ENCODE data around the gene KIRREL3. TPM values are rescaled to one million over a fixed set of nuclear protein-coding genes. Genes with fewer than 3 reads are reported as not detected.
A peak's percentile ranks its signal among the peaks of the same experiment; 100 is the strongest.

Gene KIRREL3
- total and polyA plus RNA-seq, 2 of the 4 experiments (the other 2 are of a cell fraction), result 10.9 to 15.9 TPM

DNA sequence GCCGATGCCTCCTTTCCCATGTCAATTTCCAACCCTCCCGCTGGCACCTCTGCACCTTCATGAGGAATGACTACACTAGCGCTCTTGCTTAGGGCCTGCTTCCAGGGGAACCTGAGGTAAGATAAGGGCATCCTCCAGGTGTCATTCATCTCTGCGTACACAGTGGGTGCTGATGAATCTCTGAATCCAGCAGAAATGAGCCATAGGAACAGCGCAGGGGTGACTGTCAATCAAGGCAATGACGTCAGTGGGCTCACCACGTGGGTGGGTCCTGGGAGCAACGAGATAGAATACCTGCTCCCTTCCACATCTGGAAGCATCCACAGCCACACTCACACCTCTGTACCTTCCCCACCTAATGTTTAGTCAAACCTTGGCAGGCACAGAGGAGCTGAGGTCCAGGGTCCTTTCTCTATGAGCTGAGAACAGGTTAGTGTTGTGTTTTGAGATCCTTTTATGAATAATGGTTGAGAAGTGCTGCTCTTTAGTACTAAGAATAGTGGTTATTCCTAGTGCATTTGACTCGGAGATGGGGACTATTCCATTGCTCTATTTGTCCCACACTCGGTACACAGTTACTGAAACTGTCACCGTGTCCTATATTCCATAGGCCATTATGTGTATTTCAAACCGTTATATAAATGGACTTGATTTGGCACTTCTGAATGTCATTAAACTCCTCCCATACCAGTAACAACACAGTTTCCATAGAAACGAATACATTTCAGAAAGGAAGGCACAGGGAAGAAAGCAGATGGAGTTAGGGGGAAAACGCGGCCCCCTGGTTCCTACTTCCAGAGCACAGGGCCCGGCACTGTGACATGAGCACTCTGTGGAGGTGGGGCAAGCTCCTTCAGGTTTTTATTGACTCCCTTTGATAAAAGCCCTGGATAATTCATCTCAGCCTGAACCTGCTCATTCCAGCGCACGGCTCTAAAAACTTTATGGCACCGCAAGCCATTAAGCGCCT lies 451.7 kb downstream of the KIRREL3 start (continued):
- TF ChIP-seq POLR2A (IDR thresholded peaks at IDR 0.05; ENCODE audit: low read depth, low read length), result no peak
- TF ChIP-seq FOS (IDR thresholded peaks at IDR 0.05; ENCODE audit: low read depth, low read length), result no peak

DNA sequence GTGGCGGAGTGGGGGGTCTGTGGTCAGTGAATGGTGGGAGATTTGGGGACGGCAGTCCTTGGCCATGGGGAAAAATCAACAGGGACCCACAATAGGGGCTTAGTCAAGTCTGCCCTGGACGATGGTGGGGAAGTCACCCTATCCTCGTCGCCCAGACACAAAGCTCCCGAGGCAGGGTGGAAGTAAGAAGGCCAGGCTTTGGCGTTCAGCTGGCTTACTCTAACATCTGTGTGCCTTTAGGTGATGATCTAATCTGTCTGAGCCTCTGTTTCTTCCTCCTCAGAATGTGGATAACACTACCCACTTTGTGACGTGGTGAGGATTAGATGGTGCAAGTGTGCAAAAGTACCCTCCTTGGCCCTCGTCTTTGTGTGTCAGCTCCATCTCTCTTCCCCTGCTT lies 452.9 kb downstream of the KIRREL3 start:
- H3K27ac ChIP-seq (ENCODE audit: insufficient read depth, low read length), result no peak overlapping the region
- no peak overlapping the region for H3K23ac ChIP-seq (ENCODE audit: low read depth, low read length)
- peak; percentile 7 for DNase-seq
- in situ Hi-C loops (cut with MboI; ENCODE audit: low sequenced_read_pairs) (no loop called here), intact Hi-C loops (cut with micrococcal nuclease) (no loop called here), dilution Hi-C loops (cut with HindIII; ENCODE audit: low sequenced_read_pairs, unreplicated experiment) (no loop called here)
- 80% methylated on average over 1 of the region's 9 CpGs; no CpG with 5 or more reads in 1 of the 2 experiments for WGBS, 2 experiments (ENCODE audit: extremely low coverage in 2 of 2, insufficient read length in 1 of 2)
- no peak overlapping the region for H2BK120ac ChIP-seq (ENCODE audit: low read depth, low read length)
- H3K79me1 ChIP-seq (ENCODE audit: low read depth in 1 of 2, low read length in 2 of 2), result 0 out of 4 replicates have a peak, but pooled peaks cover 0 to 2% of the 10 kb centered on the region in 2 experiments
- no peak overlapping the region for H4K8ac ChIP-seq (ENCODE audit: low read depth in 2 of 2, low read length in 2 of 2)
- no peak for ATAC-seq (ENCODE audit: low read depth)
- H3K4me1 ChIP-seq (ENCODE audit: control insufficient read depth, insufficient read depth, low read length), result peaks cover 3% of the 10 kb centered on the region
- no peak overlapping the region for H3K4me2 ChIP-seq (ENCODE audit: low read depth, low read length)
- ChIA-PET POLR2A (ENCODE audit: unreplicated experiment) (no interaction called here), CTCF (interaction anchor here (0.8 kb wide), 1 partner anchor 15 kb away, joined by 3 read pairs; no protein-coding TSS in a partner anchor)
- no peak overlapping the region for H2BK5ac ChIP-seq (ENCODE audit: low read depth, low read length, poor library complexity, severe bottlenecking)
- H3K9me1 ChIP-seq (ENCODE audit: insufficient read depth, low read length), result peaks cover 11% of the 10 kb centered on the region
- 0 out of 2 replicates have a peak overlapping the region, but pooled peaks have one; percentile 19 for H3K14ac ChIP-seq (replicated peaks; ENCODE audit: low read depth, low read length)
- H3K27me3 ChIP-seq (ENCODE audit: control insufficient read depth, insufficient read depth, low read length), result no peaks in the 10 kb centered on the region
- H3K56ac ChIP-seq (ENCODE audit: extremely low read depth, insufficient read depth, low read length), result no peak overlapping the region
- H3K9ac ChIP-seq (ENCODE audit: low read depth, low read length), result no peak overlapping the region
- H3K36me3 ChIP-seq (ENCODE audit: control insufficient read depth, insufficient read depth, low read length), result no peaks in the 10 kb centered on the region
- H3K4me3 ChIP-seq (ENCODE audit: insufficient read depth, low read depth, low read length), result no peak overlapping the region
- H3K4ac ChIP-seq (ENCODE audit: low read depth, low read length), result no peak overlapping the region
- H4K91ac ChIP-seq (ENCODE audit: insufficient read depth, low read depth, low read length), result no peak overlapping the region
- H2BK20ac ChIP-seq (ENCODE audit: low read depth, low read length), result no peak overlapping the region
- H2BK15ac ChIP-seq (ENCODE audit: low read depth, low read length), result no peak overlapping the region
- no peak overlapping the region for H3K18ac ChIP-seq (ENCODE audit: low read depth, low read length)
- H4K20me1 ChIP-seq (ENCODE audit: insufficient read depth, low read length), result peaks cover 27% of the 10 kb centered on the region; the same call in 1 of the 2 replicates
- no TSS peak for BruUV-seq (replicated peaks)
- peak overlapping the region; percentile 7; the same call in 1 of the 2 replicates for H2AK5ac ChIP-seq (ENCODE audit: low read depth, low read length)
- no peak overlapping the region for H2AK9ac ChIP-seq (replicated peaks; ENCODE audit: low read depth, low read length, poor library complexity)
- peak overlapping the region; percentile 56 for H2AFZ ChIP-seq (replicated peaks; ENCODE audit: low read length, poor library complexity)
- H4K5ac ChIP-seq (ENCODE audit: low read depth, low read length), result no peak overlapping the region
- H3K9me3 ChIP-seq (ENCODE audit: control insufficient read depth, insufficient read depth, low read length), result no peaks in the 10 kb centered on the region
- TF ChIP-seq, protein P1, sequence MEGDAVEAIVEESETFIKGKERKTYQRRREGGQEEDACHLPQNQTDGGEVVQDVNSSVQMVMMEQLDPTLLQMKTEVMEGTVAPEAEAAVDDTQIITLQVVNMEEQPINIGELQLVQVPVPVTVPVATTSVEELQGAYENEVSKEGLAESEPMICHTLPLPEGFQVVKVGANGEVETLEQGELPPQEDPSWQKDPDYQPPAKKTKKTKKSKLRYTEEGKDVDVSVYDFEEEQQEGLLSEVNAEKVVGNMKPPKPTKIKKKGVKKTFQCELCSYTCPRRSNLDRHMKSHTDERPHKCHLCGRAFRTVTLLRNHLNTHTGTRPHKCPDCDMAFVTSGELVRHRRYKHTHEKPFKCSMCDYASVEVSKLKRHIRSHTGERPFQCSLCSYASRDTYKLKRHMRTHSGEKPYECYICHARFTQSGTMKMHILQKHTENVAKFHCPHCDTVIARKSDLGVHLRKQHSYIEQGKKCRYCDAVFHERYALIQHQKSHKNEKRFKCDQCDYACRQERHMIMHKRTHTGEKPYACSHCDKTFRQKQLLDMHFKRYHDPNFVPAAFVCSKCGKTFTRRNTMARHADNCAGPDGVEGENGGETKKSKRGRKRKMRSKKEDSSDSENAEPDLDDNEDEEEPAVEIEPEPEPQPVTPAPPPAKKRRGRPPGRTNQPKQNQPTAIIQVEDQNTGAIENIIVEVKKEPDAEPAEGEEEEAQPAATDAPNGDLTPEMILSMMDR (conservative IDR thresholded peaks at IDR 0.05; ENCODE audit: low read depth, low read length), result no peak
- no peak for TF ChIP-seq RAD21 (IDR thresholded peaks at IDR 0.05; ENCODE audit: low read length)
- TF ChIP-seq, protein P2, sequence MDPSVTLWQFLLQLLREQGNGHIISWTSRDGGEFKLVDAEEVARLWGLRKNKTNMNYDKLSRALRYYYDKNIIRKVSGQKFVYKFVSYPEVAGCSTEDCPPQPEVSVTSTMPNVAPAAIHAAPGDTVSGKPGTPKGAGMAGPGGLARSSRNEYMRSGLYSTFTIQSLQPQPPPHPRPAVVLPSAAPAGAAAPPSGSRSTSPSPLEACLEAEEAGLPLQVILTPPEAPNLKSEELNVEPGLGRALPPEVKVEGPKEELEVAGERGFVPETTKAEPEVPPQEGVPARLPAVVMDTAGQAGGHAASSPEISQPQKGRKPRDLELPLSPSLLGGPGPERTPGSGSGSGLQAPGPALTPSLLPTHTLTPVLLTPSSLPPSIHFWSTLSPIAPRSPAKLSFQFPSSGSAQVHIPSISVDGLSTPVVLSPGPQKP (IDR thresholded peaks at IDR 0.05; ENCODE audit: borderline replicate concordance, low read depth, low read length), result no peak
- no peak for TF ChIP-seq FOS (IDR thresholded peaks at IDR 0.05; ENCODE audit: low read depth, low read length)
- TF ChIP-seq RFX5 (IDR thresholded peaks at IDR 0.05; ENCODE audit: low read depth, low read length), result no peak
- no peak for TF ChIP-seq MAZ (IDR thresholded peaks at IDR 0.05; ENCODE audit: borderline replicate concordance, low read depth, low read length)
- no peak for TF ChIP-seq POLR2A (IDR thresholded peaks at IDR 0.05; ENCODE audit: low read depth, low read length)
- no peak for TF ChIP-seq MXI1 (IDR thresholded peaks at IDR 0.05; ENCODE audit: borderline replicate concordance, low read depth, low read length)
- TF ChIP-seq BHLHE40 (IDR thresholded peaks at IDR 0.05; ENCODE audit: low read depth, low read length), result no peak
- TF ChIP-seq, protein P3, sequence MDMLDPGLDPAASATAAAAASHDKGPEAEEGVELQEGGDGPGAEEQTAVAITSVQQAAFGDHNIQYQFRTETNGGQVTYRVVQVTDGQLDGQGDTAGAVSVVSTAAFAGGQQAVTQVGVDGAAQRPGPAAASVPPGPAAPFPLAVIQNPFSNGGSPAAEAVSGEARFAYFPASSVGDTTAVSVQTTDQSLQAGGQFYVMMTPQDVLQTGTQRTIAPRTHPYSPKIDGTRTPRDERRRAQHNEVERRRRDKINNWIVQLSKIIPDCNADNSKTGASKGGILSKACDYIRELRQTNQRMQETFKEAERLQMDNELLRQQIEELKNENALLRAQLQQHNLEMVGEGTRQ (IDR thresholded peaks at IDR 0.05; ENCODE audit: low read depth, low read length), result no peak
- no peak for TF ChIP-seq NFE2L2 (IDR thresholded peaks at IDR 0.05; ENCODE audit: low read depth, low read length)

Data from IMR-90 (cell line).